HepG2 (cell line): ENCODE data around the gene CCDC117. TPM values are rescaled to one million over a fixed set of nuclear protein-coding genes. Genes with fewer than 3 reads are reported as not detected.

Experiments used
- ARID5B ChIP-seq: IDR thresholded peaks from 2 replicates; pipeline ENCODE4 v1.4.0; 2020; ENCODE audit warnings: mild to moderate bottlenecking, missing genetic modification reagents
- ATAD3A ChIP-seq: sonication (generic); formaldehyde crosslinking; IDR thresholded peaks from 2 replicates; pipeline ENCODE4 v1.4.0; 2020; ENCODE audit warnings: missing genetic modification reagents
- CCDC6 ChIP-seq: sonication (generic); formaldehyde crosslinking; IDR thresholded peaks from 2 replicates; pipeline ENCODE4 v1.8.1; 2022; ENCODE audit warnings: mild to moderate bottlenecking, missing genetic modification reagents, moderate library complexity
- HMGXB4 ChIP-seq, 2 experiments: sonication (generic) in 1 of 2; formaldehyde crosslinking in 1 of 2; IDR thresholded peaks; 2 replicates each; pipeline versions ENCODE4 v1.4.0 to v1.6.1; 2018 to 2020; ENCODE audit warnings: missing genetic modification reagents in 2 of 2, borderline replicate concordance in 1 of 2, low read depth in 1 of 2, mild to moderate bottlenecking in 1 of 2, missing biosample characterization in 1 of 2
- MAZ ChIP-seq, 2 experiments: sonication (generic) in 1 of 2; formaldehyde crosslinking in 1 of 2; IDR thresholded peaks; 2 replicates each; pipeline versions ENCODE4 v1.5.0 to v1.6.1; 2012 to 2020; ENCODE audit warnings: low read depth in 2 of 2, mild to moderate bottlenecking in 2 of 2, borderline replicate concordance in 1 of 2, improper control_type of control experiment in 1 of 2, low read length in 1 of 2, missing genetic modification reagents in 1 of 2, moderate library complexity in 1 of 2
- MLX ChIP-seq: IDR thresholded peaks from 2 replicates; pipeline ENCODE4 v1.6.1; 2016
- SNAI1 ChIP-seq: sonication (generic); formaldehyde crosslinking; IDR thresholded peaks from 2 replicates; pipeline ENCODE4 v1.5.0; 2020; ENCODE audit warnings: mild to moderate bottlenecking, missing genetic modification reagents, borderline replicate concordance
- ZBTB14 ChIP-seq: sonication (generic); formaldehyde crosslinking; IDR thresholded peaks from 2 replicates; pipeline ENCODE4 v1.4.0; 2020; ENCODE audit warnings: missing genetic modification reagents
- ZBTB39 ChIP-seq: sonication (generic); formaldehyde crosslinking; IDR thresholded peaks from 2 replicates; pipeline ENCODE4 v1.5.0; 2020; ENCODE audit warnings: missing genetic modification reagents
- ZNF207 ChIP-seq: fragments of 450-650 bp; IDR thresholded peaks from 2 replicates; pipeline ENCODE4 v1.6.1; 2016; ENCODE audit warnings: antibody characterized with exemption, borderline replicate concordance
- ZNF256 ChIP-seq: sonication (generic); formaldehyde crosslinking; conservative IDR thresholded peaks from 2 replicates; pipeline ENCODE4 v1.4.0; 2020; ENCODE audit warnings: missing genetic modification reagents
- ZNF280D ChIP-seq: sonication (generic); formaldehyde crosslinking; IDR thresholded peaks from 2 replicates; pipeline ENCODE4 v1.5.1; 2020; ENCODE audit warnings: mild to moderate bottlenecking, missing genetic modification reagents
- ZSCAN21 ChIP-seq: sonication (generic); formaldehyde crosslinking; IDR thresholded peaks from 2 replicates; pipeline ENCODE4 v1.8.0; 2022; ENCODE audit warnings: mild to moderate bottlenecking, missing genetic modification reagents, moderate library complexity, borderline replicate concordance
- polyA plus RNA-seq, 8 experiments: library from polyadenylated mRNA; depleted of rRNA in 3 of 8; stranded (reverse) in 7 of 8; unstranded in 1 of 8; fragments of >200 nt; fragmentation: Illumina TruSeq in 4 of 8; extraction: Trizol in 4 of 8; gene quantifications; 2 replicates each; pipeline versions ENCODE4 v1.2.1 to v1.2.3, GENCODE V29; 2011 to 2016; ENCODE audit warnings: low read depth in 4 of 8, missing spikeins in 1 of 8, mixed read lengths in 1 of 8; ENCODE audit not compliant: insufficient read depth in 1 of 8
- total RNA-seq, 5 experiments: library from RNA; depleted of rRNA; stranded (reverse); fragments of >200 nt; fragmentation: Illumina TruSeq; extraction: Trizol; gene quantifications; 2 replicates each; pipeline ENCODE4 v1.2.3, GENCODE V29; 2016; ENCODE audit warnings: low read depth in 1 of 5

Gene CCDC117
- total and polyA plus RNA-seq, 2 of the 13 experiments (the other 11 are each of a cell fraction or from before 2014, with no cell fraction given): 12.6 to 34.2 TPM

- TF ChIP-seq ZBTB39 (CRISPR knock-in tag) (no peak), MLX (CRISPR knock-in tag) (no peak), ZSCAN21 (no peak; the same call in 1 of the 2 replicates), MAZ (IDR thresholded peaks at IDR 0.05; ENCODE audit: borderline replicate concordance, low read depth, low read length) (0 out of 2 replicates have a peak, but pooled peaks have one; percentile 43), MAZ (CRISPR knock-in tag; IDR thresholded peaks at IDR 0.05; ENCODE audit: low read depth) (peak; percentile 81; the same call in 1 of the 2 replicates), ZBTB14 (no peak), HMGXB4 (CRISPR knock-in tag; IDR thresholded peaks at IDR 0.05; ENCODE audit: borderline replicate concordance in 1 of 2, low read depth in 1 of 2) (peak; percentile 70 to 83; a peak in 3 of 4 replicates), ARID5B (CRISPR knock-in tag) (0 out of 2 replicates have a peak, but pooled peaks have one; percentile 28), SNAI1 (CRISPR knock-in tag) (no peak), ZNF207 (no peak), ZNF256 (peak; percentile 86; the same call in 1 of the 2 replicates), ATAD3A (CRISPR knock-in tag) (no peak), ZNF280D (CRISPR knock-in tag) (peak; percentile 47; the same call in 1 of the 2 replicates), CCDC6 (CRISPR knock-in tag) (no peak)
These were observed at the start of gene CCDC117 (continued) for GRCh38 chr22:28772633-28773460.
